MM.1S (cell line): ENCODE results near the gene MZT1.
"Not testable (repeated sequence)": the region's sequence is repeated elsewhere in the genome, so short reads cannot be mapped to it uniquely, and the experiment has no call there.

Source experiments
- DNase-seq: peaks from one replicate; pipeline ENCODE4 v3.0.0-alpha.2; 2015
- H2AFZ ChIP-seq: fragments of 300-600 bp; sonication (generic); 2 replicates; pipeline ENCODE4 v1.6.0; 2016; ENCODE audit warnings: antibody characterized with exemption, low read length
- H3F3A ChIP-seq: fragments of 300-600 bp; sonication (generic); 2 replicates; pipeline ENCODE4 v1.6.1; 2016; ENCODE audit warnings: mild to moderate bottlenecking, antibody characterized with exemption, low read length, moderate library complexity, mixed read lengths; ENCODE audit not compliant: insufficient read depth
- H3K27ac ChIP-seq: fragments of 300-600 bp; sonication (generic); 2 replicates; pipeline ENCODE4 v1.5.1; 2016; ENCODE audit warnings: mild to moderate bottlenecking, low read length
- H3K27me3 ChIP-seq: fragments of 300-600 bp; sonication (generic); replicated peaks from 2 replicates; pipeline ENCODE4 v1.6.0; 2016; ENCODE audit warnings: low read length; ENCODE audit not compliant: insufficient read depth
- H3K36me3 ChIP-seq: fragments of 300-600 bp; sonication (generic); replicated peaks from 2 replicates; pipeline ENCODE4 v1.6.1; 2016; ENCODE audit warnings: mild to moderate bottlenecking, low read length, mixed read lengths; ENCODE audit not compliant: insufficient read depth
- H3K4me1 ChIP-seq: fragments of 300-600 bp; sonication (generic); 2 replicates; pipeline ENCODE4 v1.6.1; 2016; ENCODE audit warnings: low read length, mixed read lengths
- H3K4me2 ChIP-seq: fragments of 300-600 bp; sonication (generic); 2 replicates; pipeline ENCODE4 v1.6.0; 2016; ENCODE audit warnings: low read depth, low read length
- H3K4me3 ChIP-seq: fragments of 300-600 bp; sonication (generic); 2 replicates; pipeline ENCODE4 v1.5.1; 2016; ENCODE audit warnings: low read length, mixed read lengths
- H3K79me2 ChIP-seq: fragments of 300-600 bp; sonication (generic); 2 replicates; pipeline ENCODE4 v1.6.1; 2016; ENCODE audit warnings: mixed run types, low read length, mixed read lengths
- H3K9ac ChIP-seq: fragments of 300-600 bp; sonication (generic); 2 replicates; pipeline ENCODE4 v1.6.1; 2016; ENCODE audit warnings: low read length, mixed read lengths
- H3K9me2 ChIP-seq: fragments of 300-600 bp; sonication (generic); replicated peaks from 2 replicates; pipeline ENCODE4 v1.6.1; 2016; ENCODE audit warnings: mild to moderate bottlenecking, low read length, mixed read lengths; ENCODE audit not compliant: insufficient read depth
- H3K9me3 ChIP-seq: fragments of 300-600 bp; sonication (generic); replicated peaks from 2 replicates; pipeline ENCODE4 v1.6.1; 2016; ENCODE audit warnings: mild to moderate bottlenecking, low read length, mixed read lengths; ENCODE audit not compliant: insufficient read depth
- H4K20me1 ChIP-seq: fragments of 300-600 bp; sonication (generic); 2 replicates; pipeline ENCODE4 v1.6.1; 2016; ENCODE audit warnings: mild to moderate bottlenecking, low read length, moderate library complexity, mixed read lengths; ENCODE audit not compliant: insufficient read depth
- EZH2 ChIP-seq: fragments of 300-600 bp; sonication (generic); optimal IDR thresholded peaks from 2 replicates; pipeline ENCODE3; 2017; ENCODE audit warnings: low read depth, mild to moderate bottlenecking, antibody characterized with exemption, low read length, mixed read lengths
- EZH2phosphoT487 ChIP-seq: fragments of 300-600 bp; sonication (generic); IDR thresholded peaks from 2 replicates; pipeline ENCODE4 v1.6.1; 2018; ENCODE audit warnings: antibody characterized with exemption, low read length
- TF ChIP-seq, protein P1 (sequence below): fragments of 300-600 bp; sonication (generic); IDR thresholded peaks from 2 replicates; pipeline ENCODE4 v1.5.1; 2016; ENCODE audit warnings: antibody characterized with exemption, low read length, mixed read lengths

Gene MZT1

DNA sequence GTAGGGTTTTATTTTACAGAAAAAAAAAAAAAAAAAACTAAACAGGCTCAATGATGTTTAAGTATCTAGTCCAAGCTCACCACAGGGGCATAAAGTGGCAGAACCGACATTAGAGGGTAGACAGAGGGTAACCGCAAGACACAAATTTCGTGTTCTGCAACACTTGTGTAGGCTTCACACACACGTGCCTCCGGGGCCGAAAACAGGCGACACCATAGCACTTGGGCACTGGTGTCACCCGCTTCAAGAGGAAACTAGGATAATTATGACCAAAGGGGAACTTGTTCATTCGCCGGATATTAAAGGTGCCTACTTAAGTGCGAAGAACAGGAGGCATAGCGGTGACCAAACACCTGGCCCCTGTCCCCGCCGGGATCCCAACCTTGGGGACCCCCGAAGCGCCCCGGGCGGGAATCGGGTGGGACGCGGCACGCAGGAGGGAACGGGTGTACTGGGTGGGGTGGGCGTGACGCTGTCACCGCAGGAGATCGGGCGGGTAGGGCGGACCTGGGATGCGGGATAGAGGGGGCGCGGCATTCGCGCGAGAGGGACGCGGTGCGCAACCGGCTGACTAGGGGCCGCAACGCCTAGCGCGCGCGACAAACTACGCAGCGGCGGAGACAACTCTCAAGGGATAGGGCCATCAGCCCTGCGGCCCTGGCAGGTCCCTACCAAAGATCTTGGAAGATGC, 558 bp downstream of the MZT1 start:
- TF ChIP-seq EZH2phosphoT487 (no peak), EZH2 (no peak)
- TF ChIP-seq, protein P1, sequence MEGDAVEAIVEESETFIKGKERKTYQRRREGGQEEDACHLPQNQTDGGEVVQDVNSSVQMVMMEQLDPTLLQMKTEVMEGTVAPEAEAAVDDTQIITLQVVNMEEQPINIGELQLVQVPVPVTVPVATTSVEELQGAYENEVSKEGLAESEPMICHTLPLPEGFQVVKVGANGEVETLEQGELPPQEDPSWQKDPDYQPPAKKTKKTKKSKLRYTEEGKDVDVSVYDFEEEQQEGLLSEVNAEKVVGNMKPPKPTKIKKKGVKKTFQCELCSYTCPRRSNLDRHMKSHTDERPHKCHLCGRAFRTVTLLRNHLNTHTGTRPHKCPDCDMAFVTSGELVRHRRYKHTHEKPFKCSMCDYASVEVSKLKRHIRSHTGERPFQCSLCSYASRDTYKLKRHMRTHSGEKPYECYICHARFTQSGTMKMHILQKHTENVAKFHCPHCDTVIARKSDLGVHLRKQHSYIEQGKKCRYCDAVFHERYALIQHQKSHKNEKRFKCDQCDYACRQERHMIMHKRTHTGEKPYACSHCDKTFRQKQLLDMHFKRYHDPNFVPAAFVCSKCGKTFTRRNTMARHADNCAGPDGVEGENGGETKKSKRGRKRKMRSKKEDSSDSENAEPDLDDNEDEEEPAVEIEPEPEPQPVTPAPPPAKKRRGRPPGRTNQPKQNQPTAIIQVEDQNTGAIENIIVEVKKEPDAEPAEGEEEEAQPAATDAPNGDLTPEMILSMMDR = no peak
- peaks cover 66% of the 10 kb centered on the region for H3K79me2 ChIP-seq
- no peaks in the 10 kb centered on the region; the same call in 1 of the 2 replicates for H3F3A ChIP-seq
- peak overlapping the region; percentile 84 for H2AFZ ChIP-seq
- H3K4me2 ChIP-seq = peak overlapping the region; percentile 55
- H4K20me1 ChIP-seq = no peaks in the 10 kb centered on the region
- peak overlapping the region; percentile 52; the same call in 1 of the 2 replicates for H3K27ac ChIP-seq
- H3K4me1 ChIP-seq = 0 out of 2 replicates have a peak, but pooled peaks cover 2% of the 10 kb centered on the region
- H3K27me3 ChIP-seq = no peaks in the 10 kb centered on the region
- H3K36me3 ChIP-seq = no peaks in the 10 kb centered on the region
- no peaks in the 10 kb centered on the region for H3K9me2 ChIP-seq
- DNase-seq = peak; percentile 27
- no peaks in the 10 kb centered on the region for H3K9me3 ChIP-seq
- peak overlapping the region; percentile 77 for H3K9ac ChIP-seq
- peak overlapping the region; percentile 74 for H3K4me3 ChIP-seq

DNA sequence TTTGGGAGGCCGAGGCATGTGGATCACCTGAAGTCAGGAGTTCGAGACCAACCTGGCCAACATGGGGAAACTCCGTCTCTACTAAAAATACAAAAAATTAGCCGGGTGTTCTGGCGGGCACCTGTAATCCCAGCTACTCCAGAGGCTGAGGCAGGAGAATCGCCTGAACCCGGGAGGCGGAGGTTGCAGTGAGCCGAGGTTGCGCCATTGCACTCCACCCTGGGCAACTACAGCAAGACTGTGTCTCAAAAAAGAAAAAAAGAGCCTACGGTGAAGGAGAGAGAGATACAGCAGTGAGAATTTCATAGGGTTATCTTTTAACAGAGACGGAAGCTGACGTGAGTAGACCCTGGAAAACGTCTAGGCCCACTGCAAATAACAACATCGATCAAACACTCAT, 1.2 kb downstream of the MZT1 start:
- H3K9me2 ChIP-seq, H2AFZ ChIP-seq, H3K9ac ChIP-seq, H3K36me3 ChIP-seq, H3F3A ChIP-seq, H3K27ac ChIP-seq, H3K4me1 ChIP-seq, H3K9me3 ChIP-seq, H4K20me1 ChIP-seq, DNase-seq, H3K27me3 ChIP-seq: not testable (repeated sequence)
- Histone ChIP-seq H3K79me2 (peaks cover 73% of the 10 kb centered on the region), H3K4me2 (peak overlapping the region; percentile 55; the same call in 1 of the 2 replicates), H3K4me3 (peak overlapping the region; percentile 74)

DNA sequence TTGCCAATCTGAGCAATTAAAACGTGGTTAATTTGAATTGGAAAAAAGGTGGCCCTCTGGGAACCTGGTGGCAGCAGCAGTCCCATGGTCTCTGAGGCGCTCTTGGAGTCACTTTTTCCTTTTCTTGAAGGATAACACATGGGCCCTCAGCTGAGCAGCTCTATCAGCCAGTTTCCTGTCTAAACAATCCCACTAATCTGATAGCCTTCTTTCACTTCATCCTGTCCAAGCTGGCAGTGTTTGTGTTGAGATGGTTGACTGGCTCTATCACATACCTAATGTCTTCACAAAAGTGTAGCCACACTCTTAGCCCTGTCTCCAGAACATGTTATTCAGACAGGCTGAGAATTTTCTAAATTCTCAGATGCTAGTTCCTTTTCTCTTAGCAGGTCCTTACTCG, 10.7 kb downstream of the MZT1 start:
- Histone ChIP-seq H3K4me1 (no peaks in the 10 kb centered on the region), H3K9me3 (no peaks in the 10 kb centered on the region), H2AFZ (no peak overlapping the region), H3K27me3 (no peaks in the 10 kb centered on the region), H3K9ac (no peak overlapping the region), H3K79me2 (peaks cover 33% of the 10 kb centered on the region), H3K36me3 (no peaks in the 10 kb centered on the region; the same call in 1 of the 2 replicates), H3K4me3 (no peak overlapping the region), H3K4me2 (no peak overlapping the region), H3F3A (no peaks in the 10 kb centered on the region), H4K20me1 (no peaks in the 10 kb centered on the region), H3K27ac (no peak overlapping the region), H3K9me2 (no peaks in the 10 kb centered on the region)
- TF ChIP-seq, protein P1 = no peak
- TF ChIP-seq EZH2phosphoT487 (no peak), EZH2 (no peak)
- no peak for DNase-seq

DNA sequence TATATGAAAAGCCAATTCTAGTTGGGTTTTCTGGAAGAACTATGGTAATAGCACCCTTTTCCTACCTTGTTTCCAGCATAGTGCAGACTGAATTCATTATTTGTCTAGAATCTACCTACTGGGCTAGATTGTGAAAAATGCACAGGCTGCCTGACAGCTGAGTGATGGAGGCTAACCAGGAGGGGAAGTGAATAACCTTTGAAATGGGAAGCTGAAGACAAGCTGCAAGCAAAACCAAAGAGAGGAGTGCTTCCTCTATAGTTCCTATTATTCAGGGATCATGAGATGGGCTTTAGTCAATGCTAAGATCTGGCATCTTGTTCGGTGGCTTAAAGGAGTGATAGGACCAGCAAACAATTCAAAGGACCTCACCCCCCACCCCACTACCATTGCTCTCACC, 26.9 kb downstream of the MZT1 start:
- Histone ChIP-seq H3K4me1 (no peaks in the 10 kb centered on the region), H3F3A (no peaks in the 10 kb centered on the region), H3K27ac (no peak overlapping the region), H3K27me3 (no peaks in the 10 kb centered on the region), H3K4me3 (no peak overlapping the region), H3K36me3 (no peaks in the 10 kb centered on the region), H2AFZ (no peak overlapping the region), H3K79me2 (no peaks in the 10 kb centered on the region), H3K9ac (no peak overlapping the region), H3K4me2 (no peak overlapping the region), H3K9me2 (no peaks in the 10 kb centered on the region), H3K9me3 (no peaks in the 10 kb centered on the region), H4K20me1 (no peaks in the 10 kb centered on the region)
- TF ChIP-seq EZH2 (no peak), EZH2phosphoT487 (no peak)
- TF ChIP-seq, protein P1 = no peak
- no peak for DNase-seq
